K562 (cell line): Measurements from ENCODE around the gene ANAPC2. TPM values are rescaled to one million over a fixed set of nuclear protein-coding genes. Genes with fewer than 3 reads are reported as not detected.
A peak's percentile ranks its signal among the peaks of the same experiment; 100 is the strongest.

ENCODE experiments used
- ATAC-seq: fragments of 200-7000 bp; cut with Tn5 transposase; 3 replicates; pipeline ENCODE4 v1.9.1; 2020; ENCODE audit warnings: moderate library complexity
- BruUV-seq: library from RNA; stranded (reverse); fragments of 400-500 nt; replicated peaks from 2 replicates; lab custom pipeline; 2021; lab: Mats Ljungman, UMichigan
- CTCF ChIA-PET: fragments of 300-600 bp; formaldehyde crosslinking; extraction: SDS; loops from one replicate; lab custom pipeline; 2021; ENCODE audit warnings: low intra/inter-chr PET ratio; lab: Yijun Ruan, JAX
- POLR2A ChIA-PET: fragments of 300-600, 350-650 bp; sonication (Branson Sonifier 250); formaldehyde crosslinking; extraction: SDS; loops from one replicate; lab custom pipeline; 2021; ENCODE audit warnings: antibody characterized with exemption, inconsistent platforms; lab: Yijun Ruan, JAX
- DNase-seq, 4 experiments: peaks; one replicate each; pipeline versions ENCODE4 v3.0.0 to v3.0.0-alpha.2; 2011 to 2018; ENCODE audit warnings: low spot score in 3 of 4, mixed read lengths in 3 of 4; ENCODE audit errors: extremely low read depth in 1 of 4
- FAIRE-seq: peaks from 2 replicates; lab custom pipeline; 2011; peaks lifted over from hg19 to GRCh38; lab: Jason Lieb, UNC
- H2AFZ ChIP-seq: 2 replicates; pipeline ENCODE4 v1.6.0; 2011; ENCODE audit warnings: low read depth, low read length, control low read depth, inconsistent platforms
- H3K27ac ChIP-seq: fragments of 200-600 bp; 3 replicates; pipeline ENCODE4 v1.8.0; 2011; ENCODE audit warnings: low read depth, mild to moderate bottlenecking, control low read depth, inconsistent platforms, low read length, moderate library complexity, mixed read lengths; ENCODE audit errors: extremely low read depth
- H3K27me3 ChIP-seq, 2 experiments: fragments of 300-600 bp in 1 of 2; 2 replicates in 1 of 2; 3 replicates in 1 of 2; pipeline versions ENCODE4 v1.6.0 to v1.8.0; 2011; ENCODE audit warnings: inconsistent platforms in 2 of 2, low read length in 2 of 2, mild to moderate bottlenecking in 1 of 2, mixed read lengths in 1 of 2, moderate library complexity in 1 of 2; ENCODE audit not compliant: control insufficient read depth in 2 of 2, insufficient read depth in 2 of 2
- H3K36me3 ChIP-seq: fragments of 300-600 bp; 3 replicates; pipeline ENCODE4 v1.8.0; 2011; ENCODE audit warnings: mild to moderate bottlenecking, low read length, inconsistent platforms; ENCODE audit not compliant: control insufficient read depth, insufficient read depth
- H3K4me1 ChIP-seq, 2 experiments: fragments of 200-600 bp in 1 of 2; replicated peaks in 1 of 2; 2 replicates in 1 of 2; 3 replicates in 1 of 2; pipeline versions ENCODE4 v1.5.1 to v1.8.0; 2011; ENCODE audit warnings: inconsistent platforms in 2 of 2, low read length in 2 of 2, mild to moderate bottlenecking in 1 of 2, mixed read lengths in 1 of 2, moderate library complexity in 1 of 2; ENCODE audit not compliant: control insufficient read depth in 2 of 2, insufficient read depth in 2 of 2
- H3K4me2 ChIP-seq: 2 replicates; pipeline ENCODE4 v1.6.1; 2011; ENCODE audit warnings: low read length, control low read depth, inconsistent platforms, mixed read lengths; ENCODE audit not compliant: insufficient read depth
- H3K4me3 ChIP-seq: fragments of 200-600 bp; sonication (generic), shearing (Covaris generic); 2 replicates; pipeline ENCODE4 v1.5.1; 2016; ENCODE audit warnings: control low read depth, inconsistent platforms
- H3K79me2 ChIP-seq: fragments of 200-600 bp; 3 replicates; pipeline ENCODE4 v1.8.0; 2011; ENCODE audit warnings: low read length, inconsistent platforms; ENCODE audit not compliant: control insufficient read depth, insufficient read depth
- H3K9ac ChIP-seq, 2 experiments: 2 replicates each; pipeline versions ENCODE4 v1.6.0 to v1.6.1; 2011; ENCODE audit warnings: low read depth in 2 of 2, low read length in 2 of 2, control low read depth in 1 of 2, inconsistent platforms in 1 of 2, mild to moderate bottlenecking in 1 of 2, mixed read lengths in 1 of 2; ENCODE audit not compliant: insufficient read depth in 1 of 2
- H3K9me1 ChIP-seq: one replicate; pipeline ENCODE4 v1.6.0; 2011; ENCODE audit warnings: inconsistent platforms, mild to moderate bottlenecking, low read length, moderate library complexity; ENCODE audit not compliant: control insufficient read depth, insufficient read depth
- H3K9me3 ChIP-seq: replicated peaks from 2 replicates; pipeline ENCODE4 v1.5.1; 2011; ENCODE audit warnings: low read depth, low read length, inconsistent platforms; ENCODE audit not compliant: control insufficient read depth, insufficient read depth
- H4K20me1 ChIP-seq: replicated peaks from 2 replicates; pipeline ENCODE4 v1.6.1; 2011; ENCODE audit warnings: low read length, inconsistent platforms, mixed read lengths; ENCODE audit not compliant: control insufficient read depth, insufficient read depth
- ARHGAP35 ChIP-seq: fragments of 450-650 bp; IDR thresholded peaks from 2 replicates; pipeline ENCODE4 v1.6.1; 2018; ENCODE audit not compliant: partially characterized antibody
- ELF4 ChIP-seq: fragments of 450-650 bp; formaldehyde crosslinking; IDR thresholded peaks from 2 replicates; pipeline ENCODE4 v1.4.0; 2022; ENCODE audit warnings: missing genetic modification characterization
- FOXJ2 ChIP-seq: fragments of 200-800 bp; sonication (Bioruptor generic); IDR thresholded peaks from 2 replicates; pipeline ENCODE4 v1.6.1; 2016; ENCODE audit warnings: missing genetic modification characterization, missing compliant biosample characterization
- GTF2A2 ChIP-seq: IDR thresholded peaks from 2 replicates; pipeline ENCODE4 v1.6.1; 2016; ENCODE audit warnings: mild to moderate bottlenecking, missing genetic modification characterization, missing compliant biosample characterization
- LEF1 ChIP-seq: fragments of 450-650 bp; IDR thresholded peaks from 2 replicates; pipeline ENCODE4 v1.6.1; 2016; ENCODE audit warnings: mild to moderate bottlenecking
- NFIX ChIP-seq: fragments of 250-450 bp; sonication (Bioruptor Pico); IDR thresholded peaks from 2 replicates; pipeline ENCODE4 v1.4.0; 2020; ENCODE audit warnings: low read depth, mild to moderate bottlenecking, moderate library complexity
- PCBP2 ChIP-seq: fragments of 200-400 bp; formaldehyde crosslinking; IDR thresholded peaks from 2 replicates; pipeline ENCODE4 v1.6.1; 2018; ENCODE audit warnings: low read length, low read depth, mild to moderate bottlenecking, moderate library complexity; ENCODE audit not compliant: poor library complexity, severe bottlenecking
- POLR2A ChIP-seq: fragments of 450-650 bp; conservative IDR thresholded peaks from 2 replicates; pipeline ENCODE4 v1.6.1; 2016
- PURB ChIP-seq: sonication (generic); formaldehyde crosslinking; IDR thresholded peaks from 2 replicates; pipeline ENCODE4 v1.9.0; 2021; ENCODE audit warnings: low read depth, mild to moderate bottlenecking, missing genetic modification reagents
- SIN3B ChIP-seq: fragments of 450-650 bp; IDR thresholded peaks from 2 replicates; pipeline ENCODE4 v1.6.1; 2017; ENCODE audit warnings: low read depth, mild to moderate bottlenecking, moderate library complexity
- SMAD1 ChIP-seq: fragments of 150-350 bp; IDR thresholded peaks from 2 replicates; pipeline ENCODE4 v1.6.1; 2014; ENCODE audit warnings: low read length, low read depth; ENCODE audit not compliant: partially characterized antibody
- TAF15 ChIP-seq: fragments of 200-400 bp; formaldehyde crosslinking; IDR thresholded peaks from 2 replicates; pipeline ENCODE4 v1.6.1; 2017; ENCODE audit warnings: mild to moderate bottlenecking, low read depth, low read length, moderate library complexity
- TBP ChIP-seq: optimal IDR thresholded peaks from 2 replicates; pipeline ENCODE3; 2011; ENCODE audit warnings: low read depth, low read length, improper control_type of control experiment
- TEAD4 ChIP-seq, 2 experiments: sonication (generic) in 1 of 2; formaldehyde crosslinking in 1 of 2; IDR thresholded peaks; 2 replicates each; pipeline versions ENCODE4 v1.6.1 to v1.8.0; 2012 to 2022; ENCODE audit warnings: borderline replicate concordance in 1 of 2, inconsistent platforms in 1 of 2, low read length in 1 of 2, mild to moderate bottlenecking in 1 of 2, missing genetic modification reagents in 1 of 2
- XRCC5 ChIP-seq: fragments of 200-400 bp; formaldehyde crosslinking; IDR thresholded peaks from 2 replicates; pipeline ENCODE4 v1.6.1; 2017; ENCODE audit warnings: low read depth, mild to moderate bottlenecking, low read length
- ZNF134 ChIP-seq: fragments of 250-450 bp; sonication (Bioruptor Pico); conservative IDR thresholded peaks from 2 replicates; pipeline ENCODE4 v1.4.0; 2020
- ZNF165 ChIP-seq: fragments of 250-450 bp; sonication (Bioruptor Pico); IDR thresholded peaks from 2 replicates; pipeline ENCODE4 v1.4.0; 2020; ENCODE audit warnings: borderline replicate concordance
- ZNF445 ChIP-seq: fragments of 250-450 bp; sonication (Bioruptor Pico); IDR thresholded peaks from 2 replicates; pipeline ENCODE4 v1.4.0; 2020; ENCODE audit warnings: low read depth, mild to moderate bottlenecking, moderate library complexity
- WGBS: fragments of 100-300 bp; shearing (Covaris generic); methylation state at CpG from one replicate; pipeline ENCODE4 v1.1.6; 2016; ENCODE audit warnings: low coverage, mixed read lengths; ENCODE audit not compliant: insufficient coverage; ENCODE audit errors: missing lambda C conversion rate; 5-methylcytosine and 5-hydroxymethylcytosine counted together
- in situ Hi-C: fragments of 300-500 bp; cut with MboI; formaldehyde crosslinking; loops from 4 replicates; pipeline ENCODE4 v1.15.0; 2018; ENCODE audit warnings: inconsistent platforms, mixed read lengths
- intact Hi-C: fragments of 100-400 bp; cut with micrococcal nuclease; formaldehyde crosslinking; loops from 2 replicates; pipeline ENCODE4 v1.14.2; 2022
- polyA plus RNA-seq, 8 experiments: library from polyadenylated mRNA; depleted of rRNA in 4 of 8; stranded (reverse) in 5 of 8; unstranded in 3 of 8; fragments of >200 nt; fragmentation: Nextera tagmentation in 2 of 8; fragmentation: Illumina TruSeq in 1 of 8; extraction: Ambion mirVana in 2 of 8; extraction: Trizol in 1 of 8; gene quantifications; 2 replicates each; pipeline versions ENCODE4 v1.2.1 to v1.2.3, GENCODE V29; 2011 to 2014; ENCODE audit warnings: inconsistent platforms in 1 of 8, missing spikeins in 1 of 8
- total RNA-seq, 7 experiments: library from RNA; depleted of rRNA in 6 of 7; stranded (reverse); fragments of >200 nt in 6 of 7; fragmentation: Illumina TruSeq in 2 of 7; extraction: Trizol in 2 of 7; gene quantifications; 2 replicates each; pipeline versions ENCODE4 v1.2.1 to v1.2.3, GENCODE V29; 2011 to 2021; ENCODE audit warnings: low replicate concordance in 1 of 7
- TF ChIP-seq, protein P1 (sequence below): fragments of 250-450 bp; sonication (Bioruptor Pico); IDR thresholded peaks from 2 replicates; pipeline ENCODE4 v1.8.0; 2022; ENCODE audit warnings: inconsistent platforms, mild to moderate bottlenecking, moderate library complexity, borderline replicate concordance
- TF ChIP-seq, protein P2 (sequence below), 3 experiments: IDR thresholded peaks in 2 of 3; conservative IDR thresholded peaks in 1 of 3; 2 replicates each; pipeline ENCODE4 v1.5.1; 2011 to 2012; ENCODE audit warnings: low read length in 3 of 3, mild to moderate bottlenecking in 3 of 3, control low read depth in 2 of 3, improper control_type of control experiment in 1 of 3, inconsistent platforms in 1 of 3, low read depth in 1 of 3, mixed read lengths in 1 of 3, moderate library complexity in 1 of 3; ENCODE audit not compliant: insufficient read depth in 2 of 3

ANAPC2 gene
- total and polyA plus RNA-seq, 9 of the 15 experiments (the other 6 are each of a cell fraction or from before 2014, with no cell fraction given) = 0.11 to 56.5 (median 17.1) TPM; not detected in 1

DNA sequence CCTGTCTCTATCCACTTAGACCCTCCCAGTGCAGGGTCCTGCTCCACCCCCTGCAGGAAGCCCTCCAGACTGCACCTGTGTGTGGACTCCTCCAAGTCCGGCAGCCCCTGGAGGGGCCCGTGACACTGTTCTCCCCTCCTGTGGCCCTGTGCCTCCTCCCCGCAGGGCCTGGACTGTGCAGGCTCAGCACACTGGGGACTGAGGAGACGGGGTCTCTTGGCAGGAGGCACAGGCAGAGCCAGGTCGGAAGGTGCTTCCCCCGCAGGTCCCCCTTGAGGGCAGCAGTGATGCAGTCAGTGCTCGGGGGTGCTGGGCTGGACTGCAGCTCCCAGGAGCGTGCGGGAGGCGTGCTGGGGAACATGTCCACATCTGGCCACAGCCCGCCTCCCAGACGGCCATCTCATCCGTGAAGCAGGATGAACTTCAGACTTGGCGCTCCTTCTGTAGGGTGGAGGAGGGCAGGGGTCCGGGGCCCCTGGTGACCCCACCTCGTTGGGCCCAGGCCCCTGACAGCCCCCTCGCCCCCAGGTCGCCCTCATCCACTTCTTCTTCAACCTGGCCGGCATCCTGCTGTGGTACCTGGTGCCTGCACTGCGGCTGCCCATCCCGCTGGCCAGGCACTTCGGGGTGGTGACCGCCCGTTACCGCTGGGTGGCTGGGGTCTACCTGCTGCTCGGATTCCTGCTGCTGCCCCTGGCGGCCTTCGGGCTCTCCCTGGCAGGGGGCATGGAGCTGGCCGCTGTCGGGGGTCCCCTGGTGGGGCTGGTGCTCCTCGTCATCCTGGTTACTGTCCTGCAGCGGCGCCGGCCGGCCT lies 47.3 kb upstream of the ANAPC2 start:
- peak overlapping the region; percentile 40 for H3K4me2 ChIP-seq
- no peaks in the 10 kb centered on the region for H3K27me3 ChIP-seq
- FAIRE-seq (no peak), DNase-seq (peak in 1 of 4 experiments; percentile 29), ATAC-seq (no peak)
- in situ Hi-C loops (loop anchor here (25.0 kb wide), 1 partner anchor 448 kb away; the partner anchor contains the start of genes CCDC183 and TMEM141), intact Hi-C loops (no loop called here)
- H3K9me1 ChIP-seq = peaks cover 4% of the 10 kb centered on the region
- H3K79me2 ChIP-seq = peaks cover 27% of the 10 kb centered on the region
- no peak overlapping the region for H3K4me3 ChIP-seq
- peaks cover 16 to 99% of the 10 kb centered on the region in 2 experiments for H3K4me1 ChIP-seq
- peak overlapping the region; percentile 9 to 85; a peak in 2 of 4 replicates for H3K9ac ChIP-seq
- no peak overlapping the region for H2AFZ ChIP-seq
- CTCF ChIA-PET = interaction anchor here (0.6 to 1.6 kb wide), 5 partner anchors 20 to 207 kb away, joined by 3 to 11 read pairs (median 4); partner anchors contain the start of genes ANAPC2, NELFB and SSNA1
- H4K20me1 ChIP-seq = no peaks in the 10 kb centered on the region
- 65% methylated on average over 33 of the region's 35 CpGs for WGBS
- H3K36me3 ChIP-seq = peaks cover 4% of the 10 kb centered on the region; the same call in 1 of the 3 replicates
- BruUV-seq = no TSS peak
- H3K9me3 ChIP-seq = no peaks in the 10 kb centered on the region
- POLR2A ChIA-PET = interaction anchor here (1.3 kb wide), 1 partner anchor 47 kb away, joined by 5 read pairs; no protein-coding TSS in a partner anchor
- peak overlapping the region; percentile 42; the same call in 2 of the 3 replicates for H3K27ac ChIP-seq
- no peak for TF ChIP-seq LEF1
- no peak for TF ChIP-seq ZNF445 (CRISPR knock-in tag)
- no peak for TF ChIP-seq ARHGAP35
- no peak for TF ChIP-seq NFIX (CRISPR knock-in tag)
- TF ChIP-seq, protein P1, sequence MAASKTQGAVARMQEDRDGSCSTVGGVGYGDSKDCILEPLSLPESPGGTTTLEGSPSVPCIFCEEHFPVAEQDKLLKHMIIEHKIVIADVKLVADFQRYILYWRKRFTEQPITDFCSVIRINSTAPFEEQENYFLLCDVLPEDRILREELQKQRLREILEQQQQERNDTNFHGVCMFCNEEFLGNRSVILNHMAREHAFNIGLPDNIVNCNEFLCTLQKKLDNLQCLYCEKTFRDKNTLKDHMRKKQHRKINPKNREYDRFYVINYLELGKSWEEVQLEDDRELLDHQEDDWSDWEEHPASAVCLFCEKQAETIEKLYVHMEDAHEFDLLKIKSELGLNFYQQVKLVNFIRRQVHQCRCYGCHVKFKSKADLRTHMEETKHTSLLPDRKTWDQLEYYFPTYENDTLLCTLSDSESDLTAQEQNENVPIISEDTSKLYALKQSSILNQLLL = no peak
- no peak for TF ChIP-seq GTF2A2
- TF ChIP-seq TBP = no peak
- TF ChIP-seq PCBP2 = no peak
- no peak for TF ChIP-seq TEAD4 (IDR thresholded peaks at IDR 0.05; ENCODE audit: low read length)
- TF ChIP-seq TEAD4 (CRISPR knock-in tag; IDR thresholded peaks at IDR 0.05; ENCODE audit: borderline replicate concordance) = no peak
- no peak for TF ChIP-seq SMAD1
- TF ChIP-seq SIN3B = no peak
- no peak for TF ChIP-seq ZNF165 (CRISPR knock-in tag)
- TF ChIP-seq XRCC5 = no peak
- no peak for TF ChIP-seq POLR2A
- TF ChIP-seq, protein P2, sequence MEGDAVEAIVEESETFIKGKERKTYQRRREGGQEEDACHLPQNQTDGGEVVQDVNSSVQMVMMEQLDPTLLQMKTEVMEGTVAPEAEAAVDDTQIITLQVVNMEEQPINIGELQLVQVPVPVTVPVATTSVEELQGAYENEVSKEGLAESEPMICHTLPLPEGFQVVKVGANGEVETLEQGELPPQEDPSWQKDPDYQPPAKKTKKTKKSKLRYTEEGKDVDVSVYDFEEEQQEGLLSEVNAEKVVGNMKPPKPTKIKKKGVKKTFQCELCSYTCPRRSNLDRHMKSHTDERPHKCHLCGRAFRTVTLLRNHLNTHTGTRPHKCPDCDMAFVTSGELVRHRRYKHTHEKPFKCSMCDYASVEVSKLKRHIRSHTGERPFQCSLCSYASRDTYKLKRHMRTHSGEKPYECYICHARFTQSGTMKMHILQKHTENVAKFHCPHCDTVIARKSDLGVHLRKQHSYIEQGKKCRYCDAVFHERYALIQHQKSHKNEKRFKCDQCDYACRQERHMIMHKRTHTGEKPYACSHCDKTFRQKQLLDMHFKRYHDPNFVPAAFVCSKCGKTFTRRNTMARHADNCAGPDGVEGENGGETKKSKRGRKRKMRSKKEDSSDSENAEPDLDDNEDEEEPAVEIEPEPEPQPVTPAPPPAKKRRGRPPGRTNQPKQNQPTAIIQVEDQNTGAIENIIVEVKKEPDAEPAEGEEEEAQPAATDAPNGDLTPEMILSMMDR (IDR thresholded peaks at IDR 0.05 in 2 of 3, conservative IDR thresholded peaks at IDR 0.05 in 1 of 3; ENCODE audit: insufficient read depth in 2 of 3, low read depth in 1 of 3, low read length in 3 of 3) = peak; percentile 18 to 36 (median 27); a peak in 3 of 6 replicates
- no peak for TF ChIP-seq ELF4 (CRISPR knock-in tag)
- TF ChIP-seq PURB (CRISPR knock-in tag) = no peak
- TF ChIP-seq TAF15 = no peak
- TF ChIP-seq FOXJ2 (tag) = no peak
- no peak for TF ChIP-seq ZNF134 (CRISPR knock-in tag)
